ENCODE results near the gene TAS1R3.

The TAS1R3 gene

GRCh38 chr1:1324524-1325287 lies 6.4 kb upstream of the TAS1R3 start, which contains the start of the genes CPTP and INTS11:
Gene CPTP (plus strand): TSS chr1:1324802. CDS start chr1:1326911, 2,109 bp downstream.
Gene INTS11 (minus strand): TSS chr1:1324660. CDS start chr1:1324608, 52 bp downstream.
- DNase-seq: peak; percentile 94 to 96

- DNase-seq: no peak
These were observed 5.6 kb upstream of the TAS1R3 start for GRCh38 chr1:1325288-1326074.

DNA sequence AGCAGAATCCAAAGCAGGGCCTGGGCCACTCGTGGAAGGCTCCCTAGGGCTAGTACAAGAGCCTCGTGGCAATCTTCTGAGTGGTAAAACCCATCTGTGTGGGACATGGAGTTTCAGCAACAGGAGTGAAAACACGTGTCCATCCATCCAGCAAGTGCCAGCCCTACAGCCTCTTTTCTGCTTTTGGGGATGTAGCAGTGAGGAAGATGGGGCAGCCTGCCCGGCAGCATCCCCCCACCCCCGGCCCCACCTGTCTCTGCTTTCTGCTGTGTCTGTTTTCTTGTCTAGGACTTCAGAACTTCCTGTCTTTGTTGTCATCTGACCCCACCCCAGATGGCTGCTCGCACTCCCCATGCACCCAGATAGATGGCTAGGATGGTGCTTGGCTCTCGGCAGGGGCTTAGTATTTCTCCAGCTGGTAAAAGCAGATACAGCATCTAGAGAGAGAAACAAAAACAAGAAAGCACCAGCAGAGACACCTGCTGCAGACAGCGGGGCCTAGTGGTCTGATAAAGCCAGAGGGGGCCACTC lies 4.9 kb upstream of the TAS1R3 start:
- no peak for DNase-seq

- no peak for DNase-seq
These were observed 3.8 kb upstream of the TAS1R3 start for GRCh38 chr1:1327291-1327690.

DNA sequence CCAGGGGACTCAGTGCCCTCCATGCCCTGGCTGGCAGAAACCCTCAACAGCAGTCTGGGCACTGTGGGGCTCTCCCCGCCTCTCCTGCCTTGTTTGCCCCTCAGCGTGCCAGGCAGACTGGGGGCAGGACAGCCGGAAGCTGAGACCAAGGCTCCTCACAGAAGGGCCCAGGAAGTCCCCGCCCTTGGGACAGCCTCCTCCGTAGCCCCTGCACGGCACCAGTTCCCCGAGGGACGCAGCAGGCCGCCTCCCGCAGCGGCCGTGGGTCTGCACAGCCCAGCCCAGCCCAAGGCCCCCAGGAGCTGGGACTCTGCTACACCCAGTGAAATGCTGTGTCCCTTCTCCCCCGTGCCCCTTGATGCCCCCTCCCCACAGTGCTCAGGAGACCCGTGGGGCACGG lies 2.8 kb upstream of the TAS1R3 start:
- DNase-seq: no peak

DNA sequence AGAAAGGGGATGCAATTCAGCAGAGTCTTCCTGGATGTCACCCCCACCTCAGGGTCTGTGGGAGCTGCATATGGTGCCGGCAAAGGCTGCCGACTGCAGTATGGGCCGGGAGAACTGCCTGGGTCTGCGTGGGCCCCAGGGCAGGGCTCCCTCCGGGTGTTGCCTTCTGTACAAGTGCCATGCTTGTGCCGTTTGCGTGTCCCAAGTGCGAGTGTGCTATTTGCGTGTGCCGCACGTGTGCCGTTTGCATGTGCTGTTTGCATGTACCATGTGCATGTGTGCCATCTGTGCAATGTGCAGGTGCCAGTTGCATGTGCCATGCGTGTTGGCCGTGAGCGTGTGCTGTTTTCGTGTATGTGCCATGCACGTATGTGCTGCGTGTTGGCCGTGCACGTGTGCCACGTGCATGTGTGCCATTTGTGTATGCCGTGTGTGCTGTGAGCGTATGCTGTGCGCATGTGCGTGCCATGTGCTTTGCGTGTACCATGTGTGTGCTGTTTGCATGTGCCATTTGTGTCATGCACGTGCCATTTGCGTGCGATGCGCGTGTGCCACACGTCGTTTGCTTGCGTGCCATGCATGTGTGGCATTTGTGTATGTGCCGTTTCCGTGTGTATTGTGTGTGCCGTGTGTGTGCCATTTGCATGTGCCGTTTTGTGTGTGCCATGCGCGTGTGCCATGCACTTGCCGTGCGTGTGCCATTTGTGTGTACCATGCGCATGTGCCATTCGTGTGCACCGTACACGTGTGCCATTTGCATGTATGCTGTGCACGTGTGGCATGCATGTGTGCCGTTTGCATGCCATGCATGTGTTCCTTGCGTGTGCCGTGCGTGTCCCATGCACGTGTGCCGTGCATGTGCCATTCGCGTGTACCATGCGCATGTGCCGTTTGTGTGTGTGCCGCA lies 1.5 kb upstream of the TAS1R3 start:
- DNase-seq: no peak

- no peak for DNase-seq
These were observed 563 bp upstream of the TAS1R3 start for GRCh38 chr1:1330366-1331067.

- DNase-seq: no peak
These were observed 1.1 kb downstream of the TAS1R3 start for GRCh38 chr1:1332031-1332755.

DNA sequence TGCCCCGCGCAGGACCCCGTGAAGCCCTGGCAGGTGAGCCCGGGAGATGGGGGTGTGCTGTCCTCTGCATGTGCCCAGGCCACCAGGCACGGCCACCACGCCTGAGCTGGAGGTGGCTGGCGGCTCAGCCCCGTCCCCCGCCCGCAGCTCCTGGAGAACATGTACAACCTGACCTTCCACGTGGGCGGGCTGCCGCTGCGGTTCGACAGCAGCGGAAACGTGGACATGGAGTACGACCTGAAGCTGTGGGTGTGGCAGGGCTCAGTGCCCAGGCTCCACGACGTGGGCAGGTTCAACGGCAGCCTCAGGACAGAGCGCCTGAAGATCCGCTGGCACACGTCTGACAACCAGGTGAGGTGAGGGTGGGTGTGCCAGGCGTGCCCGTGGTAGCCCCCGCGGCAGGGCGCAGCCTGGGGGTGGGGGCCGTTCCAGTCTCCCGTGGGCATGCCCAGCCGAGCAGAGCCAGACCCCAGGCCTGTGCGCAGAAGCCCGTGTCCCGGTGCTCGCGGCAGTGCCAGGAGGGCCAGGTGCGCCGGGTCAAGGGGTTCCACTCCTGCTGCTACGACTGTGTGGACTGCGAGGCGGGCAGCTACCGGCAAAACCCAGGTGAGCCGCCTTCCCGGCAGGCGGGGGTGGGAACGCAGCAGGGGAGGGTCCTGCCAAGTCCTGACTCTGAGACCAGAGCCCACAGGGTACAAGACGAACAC lies 1.8 kb downstream of the TAS1R3 start:
- no peak for DNase-seq

DNA sequence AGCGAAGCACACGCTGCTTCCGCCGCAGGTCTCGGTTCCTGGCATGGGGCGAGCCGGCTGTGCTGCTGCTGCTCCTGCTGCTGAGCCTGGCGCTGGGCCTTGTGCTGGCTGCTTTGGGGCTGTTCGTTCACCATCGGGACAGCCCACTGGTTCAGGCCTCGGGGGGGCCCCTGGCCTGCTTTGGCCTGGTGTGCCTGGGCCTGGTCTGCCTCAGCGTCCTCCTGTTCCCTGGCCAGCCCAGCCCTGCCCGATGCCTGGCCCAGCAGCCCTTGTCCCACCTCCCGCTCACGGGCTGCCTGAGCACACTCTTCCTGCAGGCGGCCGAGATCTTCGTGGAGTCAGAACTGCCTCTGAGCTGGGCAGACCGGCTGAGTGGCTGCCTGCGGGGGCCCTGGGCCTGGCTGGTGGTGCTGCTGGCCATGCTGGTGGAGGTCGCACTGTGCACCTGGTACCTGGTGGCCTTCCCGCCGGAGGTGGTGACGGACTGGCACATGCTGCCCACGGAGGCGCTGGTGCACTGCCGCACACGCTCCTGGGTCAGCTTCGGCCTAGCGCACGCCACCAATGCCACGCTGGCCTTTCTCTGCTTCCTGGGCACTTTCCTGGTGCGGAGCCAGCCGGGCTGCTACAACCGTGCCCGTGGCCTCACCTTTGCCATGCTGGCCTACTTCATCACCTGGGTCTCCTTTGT lies 2.6 kb downstream of the TAS1R3 start:
- no peak for DNase-seq

- no peak for DNase-seq
These were observed 3.8 kb downstream of the TAS1R3 start for GRCh38 chr1:1334835-1335234.

GRCh38 chr1:1335283-1335682 lies 4.2 kb downstream of the TAS1R3 start:
- no peak for DNase-seq

- no peak for DNase-seq
These were observed 4.7 kb downstream of the TAS1R3 start for GRCh38 chr1:1335792-1336248.

GRCh38 chr1:1336446-1336845 lies 5.4 kb downstream of the TAS1R3 start:
- no peak for DNase-seq

- DNase-seq: no peak
These were observed 6.1 kb downstream of the TAS1R3 start for GRCh38 chr1:1336931-1337792.

- peak in 1 of 2 donors; percentile 45 for DNase-seq
These were observed 6.7 kb downstream of the TAS1R3 start for GRCh38 chr1:1337793-1338147.

GRCh38 chr1:1338278-1338677 lies 7.2 kb downstream of the TAS1R3 start:
- no peak for DNase-seq

GRCh38 chr1:1340185-1340584 lies 9.1 kb downstream of the TAS1R3 start:
- DNase-seq: no peak

All from CD4-positive, alpha-beta T cell treated with Interferon alpha-2 for 1 hour (primary cell).